K562 (cell line): ENCODE measurements around the gene RUNX1. TPM values are rescaled to one million over a fixed set of nuclear protein-coding genes. Genes with fewer than 3 reads are reported as not detected.

Experiments
- ARID1B ChIP-seq: fragments of 450-650 bp; IDR thresholded peaks from 2 replicates; pipeline ENCODE4 v1.6.1; 2016; ENCODE audit warnings: antibody characterized with exemption, mild to moderate bottlenecking, inconsistent platforms
- CBX8 ChIP-seq: fragments of 200-600 bp; sonication (generic); IDR thresholded peaks from 2 replicates; pipeline ENCODE4 v1.6.1; 2012; ENCODE audit warnings: borderline replicate concordance, mixed run types, low read depth, mild to moderate bottlenecking, moderate library complexity, mixed read lengths, low read length, control low read depth, inconsistent platforms; ENCODE audit not compliant: poor library complexity, severe bottlenecking; ENCODE audit errors: extremely low read depth
- ESRRA ChIP-seq: fragments of 450-650 bp; IDR thresholded peaks from 2 replicates; pipeline ENCODE4 v1.6.1; 2014; ENCODE audit warnings: low read depth, mild to moderate bottlenecking, moderate library complexity, borderline replicate concordance
- ETS2 ChIP-seq: IDR thresholded peaks from 2 replicates; pipeline ENCODE4 v1.6.1; 2016; ENCODE audit warnings: borderline replicate concordance, missing genetic modification characterization, mild to moderate bottlenecking, moderate library complexity, missing compliant biosample characterization; ENCODE audit not compliant: poor library complexity, severe bottlenecking
- FOSL1 ChIP-seq: fragments of 200-800 bp; sonication (Bioruptor generic); conservative IDR thresholded peaks from 2 replicates; pipeline ENCODE4 v1.6.1; 2016; ENCODE audit warnings: missing genetic modification characterization, missing compliant biosample characterization
- HNRNPH1 ChIP-seq: fragments of 200-400 bp; formaldehyde crosslinking; optimal IDR thresholded peaks from 2 replicates; pipeline ENCODE3; 2017; ENCODE audit warnings: low read depth, mild to moderate bottlenecking, low read length, moderate library complexity
- LCOR ChIP-seq: sonication (generic); formaldehyde crosslinking; IDR thresholded peaks from 2 replicates; pipeline ENCODE4 v1.8.0; 2022; ENCODE audit warnings: mild to moderate bottlenecking, missing genetic modification reagents
- MAFG ChIP-seq: fragments of 450-650 bp; conservative IDR thresholded peaks from 2 replicates; pipeline ENCODE4 v1.6.1; 2016; ENCODE audit warnings: missing genetic modification characterization, missing compliant biosample characterization
- MYC ChIP-seq, 2 experiments: fragments of 250-450 bp in 1 of 2; sonication (Bioruptor Pico) in 1 of 2; IDR thresholded peaks; 2 replicates each; pipeline versions ENCODE4 v1.5.1 to v1.6.1; 2012 to 2021; ENCODE audit warnings: low read depth in 2 of 2, borderline replicate concordance in 1 of 2, improper control_type of control experiment in 1 of 2, low read length in 1 of 2, mild to moderate bottlenecking in 1 of 2, moderate library complexity in 1 of 2
- NCOA4 ChIP-seq: fragments of 450-650 bp; IDR thresholded peaks from 2 replicates; pipeline ENCODE4 v1.6.1; 2018; ENCODE audit warnings: mild to moderate bottlenecking; ENCODE audit not compliant: partially characterized antibody
- NONO ChIP-seq, 2 experiments: fragments of 200-400 bp in 1 of 2; fragments of 450-650 bp in 1 of 2; formaldehyde crosslinking in 1 of 2; IDR thresholded peaks; 2 replicates each; pipeline ENCODE4 v1.6.1; 2017; ENCODE audit warnings: low read depth in 2 of 2, mild to moderate bottlenecking in 2 of 2, moderate library complexity in 2 of 2, low read length in 1 of 2
- NR3C1 ChIP-seq: sonication (generic); formaldehyde crosslinking; IDR thresholded peaks from 2 replicates; pipeline ENCODE4 v1.8.1; 2022; ENCODE audit warnings: missing genetic modification reagents
- NR4A1 ChIP-seq, 2 experiments: fragments of 250-450 bp in 1 of 2; fragments of 450-650 bp in 1 of 2; sonication (Bioruptor Pico) in 1 of 2; IDR thresholded peaks; 2 replicates each; pipeline versions ENCODE4 v1.4.0 to v1.6.1; 2016 to 2020; ENCODE audit warnings: mild to moderate bottlenecking in 2 of 2, missing compliant biosample characterization in 1 of 2, missing genetic modification characterization in 1 of 2, moderate library complexity in 1 of 2
- PCBP1 ChIP-seq: fragments of 200-400 bp; formaldehyde crosslinking; IDR thresholded peaks from 2 replicates; pipeline ENCODE4 v1.6.1; 2018; ENCODE audit warnings: mild to moderate bottlenecking, low read depth, low read length; ENCODE audit not compliant: poor library complexity, severe bottlenecking
- PHB2 ChIP-seq: fragments of 450-650 bp; IDR thresholded peaks from 2 replicates; pipeline ENCODE4 v1.6.1; 2017; ENCODE audit warnings: low read depth
- PYGO2 ChIP-seq: fragments of 450-650 bp; IDR thresholded peaks from 2 replicates; pipeline ENCODE4 v1.6.1; 2016; ENCODE audit warnings: mild to moderate bottlenecking, missing genetic modification characterization, moderate library complexity, missing compliant biosample characterization
- RCOR1 ChIP-seq, 2 experiments: IDR thresholded peaks; 2 replicates each; pipeline ENCODE4 v1.6.1; 2012; ENCODE audit warnings: low read depth in 2 of 2, low read length in 2 of 2, borderline replicate concordance in 1 of 2, improper control_type of control experiment in 1 of 2
- SMARCC2 ChIP-seq: fragments of 450-650 bp; IDR thresholded peaks from 2 replicates; pipeline ENCODE4 v1.6.1; 2017; ENCODE audit warnings: antibody characterized with exemption, moderate library complexity, mild to moderate bottlenecking, low read depth
- SNIP1 ChIP-seq: fragments of 450-650 bp; IDR thresholded peaks from 2 replicates; pipeline ENCODE4 v1.7.1; 2017; ENCODE audit warnings: low read depth, mild to moderate bottlenecking
- SPI1 ChIP-seq: IDR thresholded peaks from 2 replicates; pipeline ENCODE4 v1.6.1; 2011; ENCODE audit warnings: low read depth, low read length, control low read depth, borderline replicate concordance
- SRSF9 ChIP-seq: fragments of 200-400 bp; formaldehyde crosslinking; IDR thresholded peaks from 2 replicates; pipeline ENCODE4 v1.6.1; 2017; ENCODE audit warnings: low read depth, low read length, borderline replicate concordance
- STAG1 ChIP-seq: sonication (generic); formaldehyde crosslinking; IDR thresholded peaks from 2 replicates; pipeline ENCODE4 v1.5.0; 2020; ENCODE audit warnings: missing genetic modification reagents, borderline replicate concordance
- SUPT5H ChIP-seq: fragments of 450-650 bp; IDR thresholded peaks from 2 replicates; pipeline ENCODE4 v1.6.1; 2016
- TAF15 ChIP-seq: fragments of 200-400 bp; formaldehyde crosslinking; IDR thresholded peaks from 2 replicates; pipeline ENCODE4 v1.6.1; 2017; ENCODE audit warnings: mild to moderate bottlenecking, low read depth, low read length, moderate library complexity
- TCF15 ChIP-seq: fragments of 250-450 bp; sonication (Bioruptor Pico); IDR thresholded peaks from 2 replicates; pipeline ENCODE4 v1.8.0; 2022; ENCODE audit warnings: moderate library complexity, mild to moderate bottlenecking, inconsistent platforms
- TCF7 ChIP-seq: sonication (generic); IDR thresholded peaks from 2 replicates; pipeline ENCODE4 v1.6.1; 2016; ENCODE audit warnings: antibody characterized with exemption, borderline replicate concordance
- ZNF197 ChIP-seq: fragments of 200-800 bp; sonication (Bioruptor generic); IDR thresholded peaks from 2 replicates; pipeline ENCODE4 v1.6.1; 2016; ENCODE audit warnings: low read depth, missing genetic modification characterization, missing compliant biosample characterization
- ZNF24 ChIP-seq: fragments of 450-650 bp; IDR thresholded peaks from 2 replicates; pipeline ENCODE4 v1.6.1; 2016
- ZNF780A ChIP-seq: fragments of 250-450 bp; sonication (Bioruptor Pico); IDR thresholded peaks from 2 replicates; pipeline ENCODE4 v1.5.0; 2021; ENCODE audit warnings: mild to moderate bottlenecking
- polyA plus RNA-seq, 8 experiments: library from polyadenylated mRNA; depleted of rRNA in 4 of 8; stranded (reverse) in 5 of 8; unstranded in 3 of 8; fragments of >200 nt; fragmentation: Nextera tagmentation in 2 of 8; fragmentation: Illumina TruSeq in 1 of 8; extraction: Ambion mirVana in 2 of 8; extraction: Trizol in 1 of 8; gene quantifications; 2 replicates each; pipeline versions ENCODE4 v1.2.1 to v1.2.3, GENCODE V29; 2011 to 2014; ENCODE audit warnings: inconsistent platforms in 1 of 8, missing spikeins in 1 of 8
- total RNA-seq, 7 experiments: library from RNA; depleted of rRNA in 6 of 7; stranded (reverse); fragments of >200 nt in 6 of 7; fragmentation: Illumina TruSeq in 2 of 7; extraction: Trizol in 2 of 7; gene quantifications; 2 replicates each; pipeline versions ENCODE4 v1.2.1 to v1.2.3, GENCODE V29; 2011 to 2021; ENCODE audit warnings: low replicate concordance in 1 of 7

RUNX1 gene
- total and polyA plus RNA-seq, 9 of the 15 experiments (the other 6 are each of a cell fraction or from before 2014, with no cell fraction given) = 2.2 to 68.6 (median 17.8) TPM

- TF ChIP-seq ETS2 (tag) (no peak), HNRNPH1 (no peak), NCOA4 (no peak), SPI1 (no peak), CBX8 (no peak), LCOR (CRISPR knock-in tag) (no peak), MAFG (tag) (0 out of 2 replicates have a peak, but pooled peaks have one; percentile 9), TCF7 (no peak), SUPT5H (no peak), ZNF197 (CRISPR knock-in tag) (no peak), SRSF9 (no peak), MYC (IDR thresholded peaks at IDR 0.05; ENCODE audit: low read depth, low read length) (peak; percentile 30; the same call in 1 of the 2 replicates), MYC (CRISPR knock-in tag; IDR thresholded peaks at IDR 0.05; ENCODE audit: borderline replicate concordance, low read depth) (peak; percentile 66; the same call in 1 of the 2 replicates), SNIP1 (no peak), RCOR1 (IDR thresholded peaks at IDR 0.05; ENCODE audit: borderline replicate concordance in 1 of 2, low read depth in 2 of 2, low read length in 2 of 2) (peak in 1 of 2 experiments; percentile 82; a peak in 2 of 4 replicates), NR3C1 (no peak), TCF15 (CRISPR knock-in tag) (no peak), STAG1 (CRISPR knock-in tag) (no peak), PHB2 (no peak), TAF15 (no peak), ZNF24 (no peak), NR4A1 (CRISPR knock-in tag; IDR thresholded peaks at IDR 0.05) (0 out of 2 replicates have a peak, but pooled peaks have one; percentile 55), NR4A1 (tag; IDR thresholded peaks at IDR 0.05) (no peak; the same call in 1 of the 2 replicates), ARID1B (peak; percentile 84), ESRRA (peak; percentile 71; the same call in 1 of the 2 replicates), PYGO2 (tag) (no peak), NONO (IDR thresholded peaks at IDR 0.05; ENCODE audit: low read depth in 2 of 2, low read length in 1 of 2) (no peak), SMARCC2 (0 out of 2 replicates have a peak, but pooled peaks have one; percentile 48), ZNF780A (CRISPR knock-in tag) (no peak), PCBP1 (no peak), FOSL1 (tag) (peak; percentile 86)
Measured at GRCh38 chr21:35014302-35015041, 34.6 kb downstream of the RUNX1 start (continued).
